Measurements from ENCODE around the gene ANKRD63.
A peak's percentile ranks its signal among the peaks of the same experiment; 100 is the strongest.

ANKRD63 gene

GRCh38 chr15:40255033-40255432, 27.8 kb downstream of the ANKRD63 start:
- DNase-seq, result no peak

- DNase-seq, result no peak
These were observed 28.4 kb downstream of the ANKRD63 start for GRCh38 chr15:40254452-40254851.

DNA sequence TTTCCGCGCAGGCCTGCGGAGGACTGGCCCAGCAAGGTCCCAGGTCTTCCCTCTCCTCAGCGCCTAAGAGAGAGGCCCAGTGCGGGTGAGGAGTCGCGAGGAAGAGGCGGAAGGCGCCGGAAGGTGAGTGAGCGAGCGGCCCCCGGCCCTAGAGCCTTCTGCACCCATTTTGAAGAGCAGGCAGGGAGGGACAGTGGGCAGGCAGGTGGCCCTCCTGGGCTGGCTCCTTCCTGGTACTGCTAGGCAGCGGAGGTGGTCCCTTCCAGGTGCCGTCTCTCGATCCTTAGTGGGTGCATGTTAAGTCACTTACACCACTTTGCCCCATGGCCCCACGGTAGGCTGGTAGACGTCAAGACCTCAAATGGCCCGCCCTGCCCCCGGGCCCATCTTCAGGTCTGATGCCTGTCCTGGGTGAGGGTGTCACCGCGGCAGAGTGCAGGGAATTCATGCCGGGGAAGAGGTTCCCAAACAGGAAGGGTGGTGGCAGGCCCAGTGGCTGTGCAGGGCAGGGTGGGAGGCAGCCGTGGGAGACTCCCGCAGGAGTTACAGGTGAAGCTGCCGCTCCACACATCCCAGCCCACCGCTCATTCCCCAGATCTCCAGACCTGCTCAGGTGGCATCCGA, 29.6 kb downstream of the ANKRD63 start:
- DNase-seq, result no peak

- DNase-seq, result no peak
These were observed 30.3 kb downstream of the ANKRD63 start for GRCh38 chr15:40252438-40253166.

DNA sequence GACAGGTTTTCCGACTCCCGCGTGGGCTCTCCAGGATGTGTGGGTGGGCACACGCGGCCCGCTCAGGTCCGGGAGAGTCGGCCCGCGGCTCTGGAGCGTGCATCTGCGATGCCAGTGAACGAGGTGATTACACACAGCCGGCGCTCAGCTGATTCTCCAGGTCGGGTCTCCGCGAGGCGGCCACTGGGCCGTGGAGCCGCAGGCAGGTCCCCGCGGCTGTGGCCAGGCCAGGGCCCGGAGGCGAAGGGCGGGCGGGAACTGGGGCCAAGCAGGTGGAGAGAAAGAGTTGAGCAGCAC, 30.8 kb downstream of the ANKRD63 start:
- DNase-seq, result no peak

DNA sequence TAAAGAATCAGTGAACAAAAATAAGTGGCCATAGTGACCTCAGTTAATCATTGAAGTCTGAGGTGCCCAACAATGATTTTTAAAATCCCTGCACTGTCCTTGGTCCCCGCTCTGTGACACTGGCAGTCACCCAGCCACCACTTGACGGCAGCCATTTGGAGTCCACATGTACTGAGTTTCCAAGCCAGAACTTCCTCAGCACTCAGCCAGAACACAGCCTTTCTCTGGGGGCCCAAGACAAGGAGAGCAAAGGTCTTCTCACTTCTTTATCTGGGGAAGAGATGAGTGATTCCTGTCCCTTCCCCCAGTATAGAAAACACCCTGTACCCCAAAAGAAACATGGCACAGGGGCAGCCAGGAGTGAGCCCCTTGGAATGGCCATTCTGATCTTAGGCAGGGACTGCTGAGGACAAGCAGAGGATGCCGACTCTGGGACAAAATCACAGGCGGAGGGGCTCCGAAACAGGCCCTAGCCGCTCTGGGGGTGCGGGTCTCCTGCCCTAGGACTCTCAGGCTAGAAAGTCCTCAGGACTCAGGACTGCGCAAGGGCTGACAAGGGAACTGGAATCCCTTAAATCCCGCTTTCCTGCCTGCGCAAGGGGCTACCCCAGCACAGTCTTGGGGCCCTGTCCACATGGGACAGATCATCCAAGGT, 31.3 kb downstream of the ANKRD63 start:
- DNase-seq, result no peak

DNA sequence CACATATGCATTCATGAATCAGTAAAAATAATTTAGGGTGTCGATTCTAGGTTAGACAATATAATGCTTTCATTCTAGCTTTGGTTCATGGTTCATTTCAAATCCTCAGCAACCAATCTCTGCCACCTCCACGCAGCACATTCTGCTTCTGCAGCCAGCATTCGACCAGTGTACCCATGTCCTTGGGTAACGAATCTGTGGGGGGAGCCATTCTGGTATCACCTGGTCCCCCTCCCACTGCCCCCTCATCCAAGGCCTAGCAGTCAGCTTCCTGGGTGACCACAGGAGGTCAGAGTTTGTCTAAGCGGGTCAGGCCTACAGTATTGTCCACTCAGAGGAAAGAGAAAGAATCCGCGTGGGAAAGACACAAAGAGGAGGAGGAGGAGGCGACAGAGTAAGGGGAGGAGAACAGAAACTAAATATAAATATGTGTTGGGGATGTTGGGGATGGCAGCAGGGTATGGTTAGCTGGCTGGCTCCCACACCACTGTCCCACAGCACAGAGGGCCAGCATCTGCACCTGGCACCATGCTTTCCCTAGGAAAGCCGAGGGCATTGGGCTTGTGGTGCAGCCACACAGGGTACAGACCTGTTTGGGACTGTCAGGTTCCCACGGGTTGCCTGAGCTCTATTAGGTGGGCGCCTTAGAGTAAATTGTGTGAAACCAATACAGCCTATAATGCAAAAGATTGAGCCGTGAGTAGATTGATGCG, 31.9 kb downstream of the ANKRD63 start:
- no peak for DNase-seq

GRCh38 chr15:40250304-40250656, 32.6 kb downstream of the ANKRD63 start:
- DNase-seq, result no peak

- peak; percentile 17 for DNase-seq
These were observed 33.2 kb downstream of the ANKRD63 start for GRCh38 chr15:40249477-40250303.

DNA sequence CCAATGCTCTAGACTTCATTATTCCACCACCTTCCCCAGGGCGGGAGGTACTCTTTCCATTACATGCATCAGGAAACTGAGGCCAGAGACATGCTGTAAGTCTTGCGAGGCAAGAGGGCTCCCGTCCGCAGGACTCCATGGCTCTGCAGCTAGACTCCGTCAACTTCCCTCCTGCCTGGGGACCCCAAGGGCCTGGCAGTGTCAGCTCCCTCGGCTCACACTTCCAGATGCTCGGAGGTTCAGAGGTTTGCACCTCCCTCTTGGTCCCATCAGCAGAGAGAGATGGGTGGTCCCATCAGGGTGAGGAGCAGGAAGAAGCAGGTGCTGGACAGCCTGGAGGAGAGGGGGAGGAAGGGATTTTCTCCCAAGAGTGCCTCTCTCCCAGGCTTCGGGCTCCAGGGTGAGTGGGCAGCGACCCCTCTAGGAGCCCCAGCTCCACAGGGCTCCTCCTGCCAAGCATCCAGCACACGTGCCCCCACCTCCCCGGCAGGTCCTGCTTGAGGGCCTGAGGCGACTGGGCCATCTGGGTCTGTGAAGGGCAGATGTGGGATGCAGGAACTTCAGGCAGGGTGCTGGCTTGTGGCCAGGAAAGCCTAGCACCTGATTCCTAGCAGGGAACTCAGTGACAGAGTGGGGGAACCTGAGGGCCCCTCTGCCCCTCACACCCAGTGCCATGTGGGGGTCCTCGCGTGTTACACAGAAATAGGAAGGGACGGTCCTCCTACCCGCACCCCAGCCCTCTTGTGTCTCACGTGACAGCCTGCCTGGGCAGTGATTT, 34.7 kb downstream of the ANKRD63 start:
- DNase-seq, result no peak

DNA sequence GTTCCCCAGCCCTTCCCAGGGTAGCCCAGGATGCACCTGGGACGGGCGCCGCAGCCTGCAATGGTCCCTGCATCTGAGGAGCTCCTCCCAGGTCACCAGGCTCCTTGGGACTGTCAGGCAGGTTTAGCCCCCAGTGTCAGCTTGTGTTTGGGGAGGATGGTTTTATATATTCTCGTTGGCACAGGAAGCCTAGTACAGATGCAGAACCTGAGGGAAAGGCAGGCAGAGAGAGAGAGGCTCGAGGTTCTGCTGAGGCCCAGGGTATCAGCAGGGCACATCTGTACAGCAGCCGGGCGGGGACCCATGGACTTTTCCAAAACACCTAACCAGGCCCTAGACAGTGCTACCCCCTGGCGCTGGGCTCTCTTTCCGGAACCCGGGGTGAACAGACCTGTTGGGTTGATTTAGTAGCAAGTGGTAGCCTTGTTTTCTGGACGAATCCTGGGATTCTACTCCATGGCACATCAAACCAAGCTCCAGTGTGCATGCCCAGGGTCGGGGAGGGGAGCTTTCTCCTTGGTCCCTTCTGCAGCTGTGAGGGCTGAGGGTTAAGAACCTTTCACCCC, 35.4 kb downstream of the ANKRD63 start:
- DNase-seq, result no peak

DNA sequence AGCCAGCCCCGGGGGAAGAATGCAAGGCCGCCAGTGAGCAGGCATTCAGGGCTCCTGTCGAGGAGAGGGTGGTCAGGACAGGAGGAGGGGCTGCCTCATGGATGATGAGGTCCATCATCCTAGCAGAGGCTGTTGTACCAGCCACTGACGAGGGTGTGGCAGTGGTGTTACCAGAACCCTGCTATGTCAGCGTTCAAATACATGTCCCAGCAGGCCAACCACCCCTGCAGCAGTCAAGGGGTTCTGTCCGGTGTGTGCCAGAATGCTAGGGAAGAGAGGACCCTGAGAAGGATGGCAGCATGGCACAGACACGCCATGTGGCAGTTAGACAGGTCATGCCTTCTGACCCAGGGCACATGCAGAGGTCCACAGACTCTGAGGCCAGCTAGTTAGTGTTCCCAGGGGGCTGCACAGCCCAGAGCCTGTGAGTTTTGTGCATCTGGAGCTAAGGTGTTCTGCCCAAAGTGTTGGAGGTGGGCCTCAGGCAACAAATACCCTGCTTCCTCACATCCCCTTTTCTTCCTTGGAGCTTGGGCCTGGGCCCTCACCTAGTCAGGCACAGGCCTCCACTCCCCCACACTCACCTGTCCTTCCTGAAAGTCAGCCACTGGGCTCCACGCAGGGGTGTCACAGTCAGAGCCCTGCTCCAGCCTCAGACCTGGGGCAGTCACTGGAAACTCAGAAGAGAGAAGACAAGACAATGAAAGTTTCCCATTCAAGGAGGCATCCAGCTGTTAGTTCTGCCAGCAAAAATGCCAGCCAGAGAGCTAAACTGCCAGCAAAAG, 36.2 kb downstream of the ANKRD63 start:
- DNase-seq, result no peak

DNA sequence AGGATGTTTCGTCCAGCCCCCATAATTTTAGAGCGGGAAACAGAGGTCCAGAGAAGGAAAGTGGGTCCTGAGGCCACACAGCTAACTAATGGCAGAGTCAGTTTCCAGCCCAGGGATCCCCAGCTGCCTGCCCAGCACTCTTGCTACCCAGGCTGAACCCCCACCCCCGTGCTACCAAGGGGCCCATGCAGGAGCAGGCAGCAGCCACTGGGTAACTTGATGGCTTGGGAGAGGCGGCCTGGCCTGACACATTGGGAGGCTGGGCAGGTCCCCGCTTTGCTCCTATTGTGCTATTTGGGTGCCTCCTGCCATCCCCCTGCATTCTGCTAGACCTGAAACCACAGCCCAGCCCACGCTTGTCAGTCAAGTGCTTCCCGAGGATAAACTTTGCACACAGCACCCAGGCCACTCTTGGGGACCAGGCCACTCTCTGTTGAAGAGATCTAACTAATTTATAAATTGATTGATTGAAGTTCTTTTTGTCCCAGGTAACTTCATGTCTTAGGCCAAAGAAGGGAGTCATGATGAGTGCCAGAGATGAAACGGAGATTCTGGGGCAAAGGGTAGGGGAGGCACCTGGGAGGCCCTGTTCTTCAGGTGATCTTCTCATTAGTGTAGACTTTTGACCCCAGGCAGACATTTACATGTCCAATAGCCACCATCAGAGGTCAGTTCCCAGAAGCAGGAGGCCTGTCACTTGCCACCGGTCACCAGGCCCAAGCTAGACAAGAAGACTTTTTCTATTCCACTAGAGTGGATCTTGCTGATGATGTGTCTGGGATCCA, 37.0 kb downstream of the ANKRD63 start:
- DNase-seq, result no peak

- DNase-seq, result no peak
These were observed 37.8 kb downstream of the ANKRD63 start for GRCh38 chr15:40244961-40245523.

GRCh38 chr15:40243126-40243810, 39.6 kb downstream of the ANKRD63 start:
- DNase-seq, result peak; percentile 44

DNA sequence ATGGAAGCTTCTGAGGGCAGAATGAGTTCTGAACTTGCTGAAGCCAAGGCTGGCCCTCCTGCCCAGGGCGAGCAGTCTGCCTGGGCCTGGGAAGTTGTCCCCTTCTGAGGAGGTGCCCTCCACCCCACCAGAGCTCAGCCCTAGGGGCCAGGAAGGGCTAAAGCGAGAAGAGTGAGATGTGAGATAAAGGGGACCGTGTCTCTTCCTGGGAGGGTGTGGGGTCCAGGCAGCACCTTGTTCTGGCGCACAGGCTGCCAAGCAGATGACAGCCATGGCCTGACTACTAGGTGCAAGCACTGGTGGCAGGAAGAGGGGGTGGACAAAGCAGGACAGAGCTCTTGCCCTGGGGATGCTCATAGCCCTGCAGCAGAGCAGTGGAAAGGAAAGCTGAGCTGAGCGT, 40.3 kb downstream of the ANKRD63 start:
- DNase-seq, result no peak

DNA sequence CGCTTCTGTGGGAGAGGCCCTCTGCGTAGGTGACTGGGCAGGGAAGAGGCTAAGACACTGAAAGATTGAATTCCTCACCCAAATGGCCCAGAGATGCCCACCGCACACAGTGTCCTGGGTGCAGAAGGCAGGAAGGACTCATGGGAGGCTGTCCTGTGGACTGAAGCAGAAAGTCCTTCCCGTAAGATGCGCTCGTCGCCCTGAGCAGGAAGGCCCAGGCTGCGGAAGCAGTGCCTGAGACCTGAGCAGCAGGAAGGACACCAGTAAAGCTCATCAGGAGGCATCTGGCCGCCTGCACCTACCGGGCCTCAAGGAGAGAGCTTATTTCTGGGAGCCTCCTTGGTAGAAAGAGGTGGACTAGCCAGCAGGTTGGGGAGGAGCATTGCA, 40.7 kb downstream of the ANKRD63 start:
- no peak for DNase-seq

DNA sequence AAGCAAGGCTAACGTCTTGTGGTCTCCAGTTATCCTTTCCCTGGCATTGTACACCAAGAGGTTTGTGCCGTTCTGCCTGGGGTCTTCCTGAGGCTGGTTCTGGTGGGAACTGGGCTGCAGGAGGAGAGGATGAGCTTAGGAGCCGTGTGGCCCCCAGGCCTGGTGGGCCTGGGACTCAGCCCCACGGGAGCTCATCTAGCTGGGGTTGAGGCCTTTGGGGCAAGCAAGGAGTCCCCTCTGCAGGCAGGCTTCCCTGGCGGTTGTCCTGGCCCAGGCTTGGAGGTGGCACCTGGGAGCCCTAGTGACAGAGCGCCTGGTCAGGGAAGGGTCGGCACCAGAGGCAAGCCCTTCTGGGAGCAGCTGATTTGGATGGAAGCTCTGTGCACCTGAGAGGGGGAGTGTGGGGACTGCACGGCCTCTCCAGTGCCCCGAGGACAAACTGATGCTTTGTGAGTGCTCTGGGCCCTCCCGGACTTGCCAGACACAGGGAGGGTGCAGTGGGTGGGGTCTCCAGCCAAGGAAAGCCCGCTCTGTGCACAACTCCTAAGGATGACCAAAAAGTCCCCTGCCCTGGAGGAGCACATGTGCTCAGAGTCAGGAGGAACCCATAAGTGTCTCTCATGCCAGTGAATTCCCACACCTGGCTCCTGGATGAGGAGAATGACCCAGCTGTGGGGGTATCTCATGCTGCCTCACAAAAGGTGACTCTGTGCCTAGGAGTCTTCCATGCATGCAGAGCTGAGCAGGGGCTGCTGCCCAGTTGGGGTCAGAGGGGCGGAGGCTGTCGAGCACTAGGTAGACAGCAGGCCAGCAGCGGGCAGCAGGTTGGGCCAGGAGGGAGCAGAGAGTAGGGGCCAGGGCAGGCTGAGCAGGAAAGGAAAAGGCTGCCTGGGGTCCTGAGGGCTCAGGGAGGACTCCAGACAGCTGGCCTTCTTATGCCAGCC, 41.3 kb downstream of the ANKRD63 start:
- no peak for DNase-seq
